ENCODE results near the gene ZIC4.

The ZIC4 gene

GRCh38 chr3:147412917-147413685 is 6.8 kb upstream of the ZIC4 start:
- H3K4me1 ChIP-seq (ENCODE audit: insufficient read depth, insufficient read length), result peaks cover 15% of the 10 kb centered on the region
- DNase-seq (ENCODE audit: low read depth, low spot score), result no peak
- no peaks in the 10 kb centered on the region for H3K9me3 ChIP-seq (ENCODE audit: insufficient read depth, low read length)
- no peak overlapping the region for H3K9ac ChIP-seq (ENCODE audit: insufficient read length, low read depth)
- no peak for TF ChIP-seq YY1 (IDR thresholded peaks at IDR 0.05; ENCODE audit: insufficient read depth, insufficient read length)
- TF ChIP-seq SUZ12 (IDR thresholded peaks at IDR 0.05; ENCODE audit: extremely low read depth, insufficient read depth, insufficient read length), result peak; percentile 94
- no peaks in the 10 kb centered on the region for H3K36me3 ChIP-seq (ENCODE audit: insufficient read depth, insufficient read length, low read length)
- peak overlapping the region; percentile 5 for H3K4me3 ChIP-seq (ENCODE audit: insufficient read length, low read depth)
- H3K27me3 ChIP-seq (ENCODE audit: insufficient read depth, insufficient read length), result peaks cover 100% of the 10 kb centered on the region

- no peaks in the 10 kb centered on the region for H3K36me3 ChIP-seq (ENCODE audit: insufficient read depth, insufficient read length, low read length)
- peaks cover 100% of the 10 kb centered on the region for H3K27me3 ChIP-seq (ENCODE audit: insufficient read depth, insufficient read length)
- no peaks in the 10 kb centered on the region for H3K9me3 ChIP-seq (ENCODE audit: insufficient read depth, low read length)
- peaks cover 15% of the 10 kb centered on the region for H3K4me1 ChIP-seq (ENCODE audit: insufficient read depth, insufficient read length)
- DNase-seq (ENCODE audit: low read depth, low spot score), result no peak
- no peak overlapping the region for H3K9ac ChIP-seq (ENCODE audit: insufficient read length, low read depth)
- peak; percentile 76 for TF ChIP-seq SUZ12 (IDR thresholded peaks at IDR 0.05; ENCODE audit: extremely low read depth, insufficient read depth, insufficient read length)
- no peak for TF ChIP-seq YY1 (IDR thresholded peaks at IDR 0.05; ENCODE audit: insufficient read depth, insufficient read length)
- TF ChIP-seq ZNF274 (IDR thresholded peaks at IDR 0.05; ENCODE audit: low read depth, low read length), result no peak
- H3K4me3 ChIP-seq (ENCODE audit: insufficient read length, low read depth), result no peak overlapping the region
These were observed 6.0 kb upstream of the ZIC4 start for GRCh38 chr3:147412261-147412916.

DNA sequence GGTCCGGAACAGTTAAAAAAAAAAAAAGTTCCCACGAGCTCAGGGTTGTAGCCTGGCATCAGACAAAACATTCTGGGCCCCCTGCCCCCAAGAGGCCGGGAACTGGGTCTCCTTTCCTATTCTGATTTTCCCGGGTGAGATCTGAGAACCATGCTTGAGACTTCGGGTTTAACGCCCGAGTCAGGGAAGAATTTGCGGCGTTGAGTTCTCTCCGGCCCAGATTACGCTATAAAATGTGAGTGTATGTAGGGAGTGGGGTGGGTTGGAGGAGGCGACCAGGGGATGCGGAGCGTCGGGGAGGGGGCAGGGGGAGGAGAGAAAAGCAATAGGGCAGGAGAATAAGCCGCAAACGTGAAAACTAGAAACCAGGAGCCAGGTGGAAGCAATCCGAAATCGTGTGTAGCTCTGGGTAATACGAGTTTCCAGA is 5.5 kb upstream of the ZIC4 start:
- TF ChIP-seq SUZ12 (IDR thresholded peaks at IDR 0.05; ENCODE audit: extremely low read depth, insufficient read depth, insufficient read length) (no peak), ZNF274 (IDR thresholded peaks at IDR 0.05; ENCODE audit: low read depth, low read length) (no peak), YY1 (IDR thresholded peaks at IDR 0.05; ENCODE audit: insufficient read depth, insufficient read length) (no peak)
- Histone ChIP-seq H3K4me1 (ENCODE audit: insufficient read depth, insufficient read length) (peaks cover 15% of the 10 kb centered on the region), H3K4me3 (ENCODE audit: insufficient read length, low read depth) (no peak overlapping the region), H3K9ac (ENCODE audit: insufficient read length, low read depth) (no peak overlapping the region), H3K9me3 (ENCODE audit: insufficient read depth, low read length) (no peaks in the 10 kb centered on the region), H3K27me3 (ENCODE audit: insufficient read depth, insufficient read length) (peaks cover 100% of the 10 kb centered on the region), H3K36me3 (ENCODE audit: insufficient read depth, insufficient read length, low read length) (no peaks in the 10 kb centered on the region)
- no peak for DNase-seq (ENCODE audit: low read depth, low spot score)

DNA sequence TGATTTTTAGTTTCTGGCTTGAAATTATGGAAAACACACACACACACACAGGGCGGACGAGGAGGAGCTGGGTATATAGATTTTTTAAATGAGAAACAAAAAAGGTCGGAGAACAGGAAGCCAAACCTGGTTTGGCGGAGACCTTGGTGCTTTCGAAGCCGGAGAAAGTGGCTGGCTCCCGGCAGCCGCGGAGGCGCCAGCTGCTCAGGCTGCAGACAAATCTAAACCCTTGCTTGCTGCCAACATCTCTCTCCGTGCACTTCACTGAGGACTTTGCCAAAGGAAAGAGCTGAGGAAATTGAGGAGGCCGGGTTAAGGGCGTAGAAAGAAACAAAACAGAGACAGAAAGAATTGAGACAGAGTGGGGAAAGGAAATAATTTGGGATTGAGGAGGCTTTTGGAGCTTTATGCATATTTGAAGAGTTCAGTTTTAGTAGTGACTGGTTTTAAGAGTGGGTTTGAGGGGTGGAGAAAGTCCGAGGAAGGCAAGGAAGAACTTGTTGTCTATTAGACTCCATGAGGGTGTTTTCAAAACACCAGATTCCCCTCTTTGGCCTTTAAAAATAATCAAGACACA is 5.0 kb upstream of the ZIC4 start:
- no peak for DNase-seq (ENCODE audit: low read depth, low spot score)

DNA sequence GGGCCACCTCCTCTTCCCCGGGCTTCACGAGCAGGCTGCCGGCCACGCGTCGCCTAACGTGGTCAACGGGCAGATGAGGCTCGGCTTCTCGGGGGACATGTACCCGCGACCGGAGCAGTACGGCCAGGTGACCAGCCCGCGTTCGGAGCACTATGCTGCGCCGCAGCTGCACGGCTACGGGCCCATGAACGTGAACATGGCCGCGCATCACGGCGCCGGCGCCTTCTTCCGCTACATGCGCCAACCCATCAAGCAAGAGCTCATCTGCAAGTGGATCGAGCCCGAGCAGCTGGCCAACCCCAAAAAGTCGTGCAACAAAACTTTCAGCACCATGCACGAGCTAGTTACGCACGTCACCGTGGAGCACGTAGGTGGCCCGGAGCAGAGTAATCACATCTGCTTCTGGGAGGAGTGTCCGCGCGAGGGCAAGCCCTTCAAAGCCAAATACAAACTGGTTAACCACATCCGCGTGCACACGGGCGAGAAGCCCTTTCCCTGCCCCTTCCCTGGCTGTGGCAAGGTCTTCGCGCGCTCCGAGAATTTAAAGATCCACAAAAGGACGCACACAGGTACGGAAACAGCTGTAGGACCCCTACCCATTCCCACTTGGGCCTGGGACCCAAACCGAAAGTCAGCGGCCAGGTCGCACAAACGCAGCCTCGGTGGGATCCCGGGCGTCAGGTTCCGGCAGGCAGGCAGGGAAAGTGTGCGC is 4.3 kb upstream of the ZIC4 start:
- Histone ChIP-seq H3K9me3 (ENCODE audit: insufficient read depth, low read length) (no peaks in the 10 kb centered on the region), H3K27me3 (ENCODE audit: insufficient read depth, insufficient read length) (peaks cover 100% of the 10 kb centered on the region), H3K4me3 (ENCODE audit: insufficient read length, low read depth) (peak overlapping the region; percentile 45), H3K4me1 (ENCODE audit: insufficient read depth, insufficient read length) (peaks cover 15% of the 10 kb centered on the region), H3K36me3 (ENCODE audit: insufficient read depth, insufficient read length, low read length) (no peaks in the 10 kb centered on the region), H3K9ac (ENCODE audit: insufficient read length, low read depth) (peak overlapping the region; percentile 64)
- TF ChIP-seq SUZ12 (IDR thresholded peaks at IDR 0.05; ENCODE audit: extremely low read depth, insufficient read depth, insufficient read length), result peak; percentile 32
- TF ChIP-seq YY1 (IDR thresholded peaks at IDR 0.05; ENCODE audit: insufficient read depth, insufficient read length), result peak; percentile 35
- TF ChIP-seq ZNF274 (IDR thresholded peaks at IDR 0.05; ENCODE audit: low read depth, low read length), result no peak
- DNase-seq (ENCODE audit: low read depth, low spot score), result no peak

More for the DNA sequence above, 5.0 kb upstream of the ZIC4 start:
- TF ChIP-seq YY1 (IDR thresholded peaks at IDR 0.05; ENCODE audit: insufficient read depth, insufficient read length), result no peak
- TF ChIP-seq SUZ12 (IDR thresholded peaks at IDR 0.05; ENCODE audit: extremely low read depth, insufficient read depth, insufficient read length), result no peak
- no peak for TF ChIP-seq ZNF274 (IDR thresholded peaks at IDR 0.05; ENCODE audit: low read depth, low read length)
- peaks cover 100% of the 10 kb centered on the region for H3K27me3 ChIP-seq (ENCODE audit: insufficient read depth, insufficient read length)
- no peak overlapping the region for H3K9ac ChIP-seq (ENCODE audit: insufficient read length, low read depth)
- peak overlapping the region; percentile 45 for H3K4me3 ChIP-seq (ENCODE audit: insufficient read length, low read depth)
- no peaks in the 10 kb centered on the region for H3K9me3 ChIP-seq (ENCODE audit: insufficient read depth, low read length)
- H3K36me3 ChIP-seq (ENCODE audit: insufficient read depth, insufficient read length, low read length), result no peaks in the 10 kb centered on the region
- H3K4me1 ChIP-seq (ENCODE audit: insufficient read depth, insufficient read length), result peaks cover 15% of the 10 kb centered on the region

DNA sequence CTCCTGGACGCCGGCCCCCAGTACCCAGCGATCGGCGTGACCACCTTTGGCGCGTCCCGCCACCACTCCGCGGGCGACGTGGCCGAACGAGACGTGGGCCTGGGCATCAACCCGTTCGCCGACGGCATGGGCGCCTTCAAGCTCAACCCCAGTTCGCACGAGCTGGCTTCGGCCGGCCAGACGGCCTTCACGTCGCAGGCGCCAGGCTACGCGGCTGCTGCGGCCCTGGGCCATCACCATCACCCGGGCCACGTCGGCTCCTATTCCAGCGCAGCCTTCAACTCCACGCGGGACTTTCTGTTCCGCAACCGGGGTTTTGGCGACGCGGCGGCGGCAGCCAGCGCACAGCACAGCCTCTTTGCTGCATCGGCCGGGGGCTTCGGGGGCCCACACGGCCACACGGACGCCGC is 3.8 kb upstream of the ZIC4 start:
- DNase-seq (ENCODE audit: low read depth, low spot score), result no peak
- peaks cover 15% of the 10 kb centered on the region for H3K4me1 ChIP-seq (ENCODE audit: insufficient read depth, insufficient read length)
- H3K4me3 ChIP-seq (ENCODE audit: insufficient read length, low read depth), result peak overlapping the region; percentile 45
- H3K27me3 ChIP-seq (ENCODE audit: insufficient read depth, insufficient read length), result peaks cover 100% of the 10 kb centered on the region
- peak overlapping the region; percentile 64 for H3K9ac ChIP-seq (ENCODE audit: insufficient read length, low read depth)
- H3K9me3 ChIP-seq (ENCODE audit: insufficient read depth, low read length), result no peaks in the 10 kb centered on the region
- H3K36me3 ChIP-seq (ENCODE audit: insufficient read depth, insufficient read length, low read length), result no peaks in the 10 kb centered on the region
- peak; percentile 92 for TF ChIP-seq SUZ12 (IDR thresholded peaks at IDR 0.05; ENCODE audit: extremely low read depth, insufficient read depth, insufficient read length)
- no peak for TF ChIP-seq ZNF274 (IDR thresholded peaks at IDR 0.05; ENCODE audit: low read depth, low read length)
- TF ChIP-seq YY1 (IDR thresholded peaks at IDR 0.05; ENCODE audit: insufficient read depth, insufficient read length), result no peak

Measured in NT2/D1 (cell line).